RWPE2 (cell line): ENCODE results near the gene AASDHPPT.
A peak's percentile ranks its signal among the peaks of the same experiment; 100 is the strongest.

ENCODE experiments used
- ATAC-seq: fragments of 200-7000 bp; cut with Tn5 transposase; 3 replicates; pipeline ENCODE4 v1.9.1; 2021; ENCODE audit warnings: low read depth
- DNase-seq: peaks from one replicate; pipeline ENCODE4 v3.0.0-alpha.2; 2020; ENCODE audit warnings: low spot score
- H3K27ac ChIP-seq: fragments of 450-650 bp; 2 replicates; pipeline ENCODE4 v1.5.1; 2017; ENCODE audit warnings: mild to moderate bottlenecking; ENCODE audit not compliant: poor library complexity, severe bottlenecking
- H3K27me3 ChIP-seq: fragments of 250-450 bp; sonication (Bioruptor Pico); 2 replicates; pipeline ENCODE4 v1.5.1; 2021; ENCODE audit warnings: mild to moderate bottlenecking, moderate library complexity; ENCODE audit not compliant: insufficient read depth, poor library complexity, severe bottlenecking
- H3K36me3 ChIP-seq: fragments of 250-450 bp; sonication (Bioruptor Pico); 2 replicates; pipeline ENCODE4 v1.5.1; 2020; ENCODE audit warnings: low read depth, mild to moderate bottlenecking, moderate library complexity
- H3K4me1 ChIP-seq: fragments of 250-450 bp; sonication (Bioruptor Pico); 2 replicates; pipeline ENCODE4 v1.5.1; 2021; ENCODE audit warnings: mild to moderate bottlenecking, moderate library complexity; ENCODE audit not compliant: insufficient read depth, poor library complexity, severe bottlenecking
- H3K4me3 ChIP-seq: fragments of 250-450 bp; sonication (Bioruptor Pico); 2 replicates; pipeline ENCODE4 v1.5.1; 2021; ENCODE audit warnings: mild to moderate bottlenecking, moderate library complexity; ENCODE audit not compliant: severe bottlenecking
- H3K9me3 ChIP-seq: fragments of 250-450 bp; sonication (Bioruptor Pico); 2 replicates; pipeline ENCODE4 v1.5.1; 2021; ENCODE audit warnings: mild to moderate bottlenecking, moderate library complexity; ENCODE audit not compliant: severe bottlenecking
- TF ChIP-seq, protein P1 (sequence below): fragments of 450-650 bp; IDR thresholded peaks from one replicate; pipeline ENCODE4 v1.5.1; 2017; ENCODE audit warnings: mild to moderate bottlenecking, moderate library complexity; ENCODE audit not compliant: poor library complexity, severe bottlenecking

AASDHPPT gene

DNA sequence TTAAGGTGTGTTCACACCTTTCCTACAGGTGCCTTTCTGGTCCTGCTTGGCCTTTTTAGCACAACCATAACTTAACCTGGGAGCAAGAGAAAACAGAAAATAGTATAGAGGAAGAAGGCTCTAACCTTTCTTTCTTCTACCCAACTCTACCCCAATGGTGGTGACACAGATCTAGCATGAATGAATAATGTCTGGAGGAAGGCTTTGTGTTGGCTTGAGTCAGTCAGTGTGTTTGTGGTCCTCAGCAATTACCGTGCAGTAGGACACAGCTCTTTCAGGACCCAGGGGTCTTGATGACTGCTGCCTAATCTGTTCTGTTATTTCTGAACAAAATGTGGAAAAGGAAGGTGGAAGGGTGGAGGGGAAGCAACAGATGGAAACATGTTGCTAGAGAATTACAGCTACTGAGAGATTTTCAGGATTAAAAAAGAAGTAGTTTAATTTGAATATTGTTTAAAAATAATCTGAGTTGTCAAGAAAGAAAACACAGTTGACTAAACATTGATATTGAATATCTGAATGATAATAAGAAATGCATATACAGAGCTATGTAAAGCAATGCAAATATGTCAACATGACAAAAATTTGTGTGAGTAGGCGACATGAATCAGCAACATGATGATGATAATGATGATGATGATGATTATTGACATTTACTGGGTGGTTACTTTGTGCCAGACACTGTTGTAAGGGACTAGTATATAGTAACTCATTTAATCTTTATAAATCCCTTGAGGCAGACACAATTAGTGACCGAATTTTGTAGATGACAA lies 55.3 kb downstream of the AASDHPPT start:
- DNase-seq: no peak
- TF ChIP-seq, protein P1, sequence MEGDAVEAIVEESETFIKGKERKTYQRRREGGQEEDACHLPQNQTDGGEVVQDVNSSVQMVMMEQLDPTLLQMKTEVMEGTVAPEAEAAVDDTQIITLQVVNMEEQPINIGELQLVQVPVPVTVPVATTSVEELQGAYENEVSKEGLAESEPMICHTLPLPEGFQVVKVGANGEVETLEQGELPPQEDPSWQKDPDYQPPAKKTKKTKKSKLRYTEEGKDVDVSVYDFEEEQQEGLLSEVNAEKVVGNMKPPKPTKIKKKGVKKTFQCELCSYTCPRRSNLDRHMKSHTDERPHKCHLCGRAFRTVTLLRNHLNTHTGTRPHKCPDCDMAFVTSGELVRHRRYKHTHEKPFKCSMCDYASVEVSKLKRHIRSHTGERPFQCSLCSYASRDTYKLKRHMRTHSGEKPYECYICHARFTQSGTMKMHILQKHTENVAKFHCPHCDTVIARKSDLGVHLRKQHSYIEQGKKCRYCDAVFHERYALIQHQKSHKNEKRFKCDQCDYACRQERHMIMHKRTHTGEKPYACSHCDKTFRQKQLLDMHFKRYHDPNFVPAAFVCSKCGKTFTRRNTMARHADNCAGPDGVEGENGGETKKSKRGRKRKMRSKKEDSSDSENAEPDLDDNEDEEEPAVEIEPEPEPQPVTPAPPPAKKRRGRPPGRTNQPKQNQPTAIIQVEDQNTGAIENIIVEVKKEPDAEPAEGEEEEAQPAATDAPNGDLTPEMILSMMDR: no peak
- no peak for ATAC-seq

DNA sequence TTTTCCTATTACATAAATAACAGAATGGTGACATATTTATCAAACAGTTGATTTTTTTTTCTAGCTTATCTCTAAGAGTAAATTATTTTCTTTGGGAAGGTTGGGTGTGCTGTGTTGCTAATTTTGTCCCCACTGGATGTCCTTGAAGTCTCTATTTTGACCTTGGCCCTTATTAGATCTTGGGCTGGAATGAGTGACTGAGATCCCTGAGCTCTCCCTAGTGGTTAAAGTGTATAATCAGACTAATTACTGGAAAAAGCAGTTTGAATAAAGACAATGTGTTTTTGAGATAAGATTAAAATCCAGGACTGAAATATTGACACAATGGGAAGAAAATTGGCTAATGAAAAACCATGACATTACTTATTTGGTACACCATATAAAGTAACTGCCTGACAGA lies 56.1 kb downstream of the AASDHPPT start:
- H3K4me1 ChIP-seq: no peaks in the 10 kb centered on the region
- no peak for DNase-seq
- H3K27me3 ChIP-seq: no peaks in the 10 kb centered on the region
- no peak overlapping the region for H3K27ac ChIP-seq
- TF ChIP-seq, protein P1: peak; percentile 49
- no peak overlapping the region for H3K4me3 ChIP-seq
- no peaks in the 10 kb centered on the region for H3K9me3 ChIP-seq
- no peaks in the 10 kb centered on the region for H3K36me3 ChIP-seq
- ATAC-seq: no peak

More for the DNA sequence above, 55.3 kb downstream of the AASDHPPT start:
- no peaks in the 10 kb centered on the region for H3K9me3 ChIP-seq
- no peaks in the 10 kb centered on the region for H3K4me1 ChIP-seq
- peaks cover 5% of the 10 kb centered on the region for H3K27me3 ChIP-seq
- no peaks in the 10 kb centered on the region for H3K36me3 ChIP-seq
- no peak overlapping the region for H3K27ac ChIP-seq
- no peak overlapping the region for H3K4me3 ChIP-seq

DNA sequence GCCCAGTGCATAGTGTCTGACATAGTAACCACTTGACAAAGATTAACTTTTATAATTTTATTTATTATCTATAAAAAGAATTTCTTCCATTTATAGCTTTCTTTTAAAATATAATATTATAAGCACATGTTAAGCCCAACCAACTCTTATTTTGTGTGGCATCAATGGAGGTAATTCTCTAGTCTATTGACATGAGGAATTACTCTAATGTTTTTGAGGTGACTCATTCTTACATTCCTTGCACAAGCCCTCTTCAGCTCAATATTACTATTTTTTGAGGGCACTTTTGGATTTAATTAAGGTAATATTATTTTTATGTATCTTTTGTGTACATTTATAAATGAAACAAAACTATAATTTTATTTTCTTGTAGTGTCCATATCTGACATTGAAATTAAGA lies 59.6 kb downstream of the AASDHPPT start:
- H3K9me3 ChIP-seq: no peaks in the 10 kb centered on the region
- DNase-seq (no peak), ATAC-seq (peak; percentile 72; the same call in 2 of the 3 replicates)
- TF ChIP-seq, protein P1: no peak
- no peaks in the 10 kb centered on the region for H3K36me3 ChIP-seq
- no peak overlapping the region for H3K4me3 ChIP-seq
- H3K27ac ChIP-seq: no peak overlapping the region
- H3K27me3 ChIP-seq: no peaks in the 10 kb centered on the region
- no peaks in the 10 kb centered on the region for H3K4me1 ChIP-seq

DNA sequence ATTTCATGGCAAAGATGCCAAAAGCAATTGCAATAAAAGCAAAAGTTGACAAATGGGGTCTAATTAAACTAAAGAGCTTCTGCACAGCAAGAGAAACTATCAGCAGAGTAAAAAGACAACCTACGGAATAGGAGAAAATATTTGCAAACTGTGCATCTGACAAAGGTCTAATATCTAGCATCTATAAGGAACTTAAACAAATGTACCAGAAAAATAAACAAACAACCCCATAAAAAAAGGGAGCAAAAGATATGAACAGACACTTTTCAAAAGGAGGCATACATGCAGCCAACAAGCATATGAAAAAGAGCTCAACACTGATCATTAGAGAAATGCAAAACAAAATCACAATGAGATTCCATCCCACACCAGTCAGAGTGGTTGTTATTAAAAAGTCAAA lies 60.3 kb downstream of the AASDHPPT start:
- no peak for DNase-seq
- H3K27me3 ChIP-seq: no peaks in the 10 kb centered on the region
- H3K4me3 ChIP-seq: no peak overlapping the region
- no peaks in the 10 kb centered on the region for H3K4me1 ChIP-seq
- H3K27ac ChIP-seq: no peak overlapping the region
- no peaks in the 10 kb centered on the region for H3K9me3 ChIP-seq
- ATAC-seq: no peak
- TF ChIP-seq, protein P1: no peak
- H3K36me3 ChIP-seq: no peaks in the 10 kb centered on the region
